ENCODE data around the gene MRPL51. TPM values are rescaled to one million over a fixed set of nuclear protein-coding genes. Genes with fewer than 3 reads are reported as not detected.

Gene MRPL51
- total and polyA plus RNA-seq, 8 donors = 129 to 170 (median 141) TPM

- intact Hi-C loops (cut with DNase I) = no loop called here
- no peaks in the 10 kb centered on the region for H3K9me3 ChIP-seq
- no peaks in the 10 kb centered on the region for H3K4me1 ChIP-seq
- H3K27me3 ChIP-seq = no peaks in the 10 kb centered on the region
- no peak for TF ChIP-seq CTCF (IDR thresholded peaks at IDR 0.05)
- H3K4me3 ChIP-seq = no peak overlapping the region
- ATAC-seq (no peak), DNase-seq (no peak)
- H3K36me3 ChIP-seq = peaks cover 0 to 23% of the 10 kb centered on the region in 2 donors
- no peak overlapping the region for H3K27ac ChIP-seq
Observed at GRCh38 chr12:6442836-6443235, 50.2 kb downstream of the MRPL51 start.

Other genes starting within 250 kb of the MRPL51 start
- 1 to 10 TPM; 2.0 to 4.2 TPM for gene PLEKHG6, start 182.6 kb downstream of the MRPL51 start, total RNA-seq
- 1 to 10 TPM; 2.7 to 4.1 (median 3.5) TPM for gene PLEKHG6, start 182.6 kb downstream of the MRPL51 start, polyA plus RNA-seq (ENCODE audit: insufficient read length in 6 of 6)
- gene TNFRSF1A, start 151.2 kb downstream of the MRPL51 start, total RNA-seq = 100 to 1,000 TPM; 155 to 211 TPM
- gene TNFRSF1A, start 151.2 kb downstream of the MRPL51 start, polyA plus RNA-seq (ENCODE audit: insufficient read length in 6 of 6) = 100 to 1,000 TPM; 110 to 139 (median 125) TPM
- gene SCNN1A, start 117.7 kb downstream of the MRPL51 start, total RNA-seq = 100 to 1,000 TPM; 196 to 212 TPM
- 1 to 10 TPM; 2.3 to 4.1 (median 3.2) TPM for gene SCNN1A, start 117.7 kb downstream of the MRPL51 start, polyA plus RNA-seq (ENCODE audit: insufficient read length in 6 of 6)
- 100 to 1,000 TPM; 149 to 153 TPM for gene LTBR, start 109.1 kb downstream of the MRPL51 start, total RNA-seq
- 100 to 1,000 TPM in 1 of 6 donors, 10 to 100 TPM in 5; 66.6 to 105 (median 77.5) TPM for gene LTBR, start 109.1 kb downstream of the MRPL51 start, polyA plus RNA-seq (ENCODE audit: insufficient read length in 6 of 6)
- gene CD27, start 48.3 kb downstream of the MRPL51 start, total RNA-seq = 1 to 10 TPM; 1.4 to 1.6 TPM
- gene CD27, start 48.3 kb downstream of the MRPL51 start, polyA plus RNA-seq (ENCODE audit: insufficient read length in 6 of 6) = 1 to 10 TPM; 1.2 to 3.2 (median 2.3) TPM
- gene TAPBPL, start 41.2 kb downstream of the MRPL51 start, total RNA-seq = 10 to 100 TPM; 18.2 to 33.8 TPM
- 10 to 100 TPM; 18.0 to 26.1 (median 19.0) TPM for gene TAPBPL, start 41.2 kb downstream of the MRPL51 start, polyA plus RNA-seq (ENCODE audit: insufficient read length in 6 of 6)
- gene VAMP1, start 22.6 kb downstream of the MRPL51 start, total RNA-seq = 1 to 10 TPM; 6.3 to 9.4 TPM
- gene VAMP1, start 22.6 kb downstream of the MRPL51 start, polyA plus RNA-seq (ENCODE audit: insufficient read length in 6 of 6) = 10 to 100 TPM; 16.2 to 21.6 (median 18.5) TPM
- gene NCAPD2, start 840 bp upstream of the MRPL51 start, total RNA-seq = 10 to 100 TPM; 23.1 to 29.4 TPM
- 10 to 100 TPM; 55.7 to 95.4 (median 58.5) TPM for gene NCAPD2, start 840 bp upstream of the MRPL51 start, polyA plus RNA-seq (ENCODE audit: insufficient read length in 6 of 6)
- 1,000 to 10,000 TPM; 1,126 to 2,070 TPM for gene GAPDH, start 41.3 kb upstream of the MRPL51 start, total RNA-seq
- 1,000 to 10,000 TPM; 1,473 to 1,774 (median 1,660) TPM for gene GAPDH, start 41.3 kb upstream of the MRPL51 start, polyA plus RNA-seq (ENCODE audit: insufficient read length in 6 of 6)
- 10 to 100 TPM; 15.2 to 27.9 TPM for gene IFFO1, start 62.8 kb upstream of the MRPL51 start, total RNA-seq
- 10 to 100 TPM; 14.5 to 24.7 (median 18.6) TPM for gene IFFO1, start 62.8 kb upstream of the MRPL51 start, polyA plus RNA-seq (ENCODE audit: insufficient read length in 6 of 6)
- 10 to 100 TPM; 23.4 to 48.1 TPM for gene NOP2, start 75.0 kb upstream of the MRPL51 start, total RNA-seq
- gene NOP2, start 75.0 kb upstream of the MRPL51 start, polyA plus RNA-seq (ENCODE audit: insufficient read length in 6 of 6) = 10 to 100 TPM; 20.6 to 39.2 (median 27.2) TPM
- gene CHD4, start 114.1 kb upstream of the MRPL51 start, total RNA-seq = 100 to 1,000 TPM; 159 to 171 TPM
- 100 to 1,000 TPM; 200 to 252 (median 234) TPM for gene CHD4, start 114.1 kb upstream of the MRPL51 start, polyA plus RNA-seq (ENCODE audit: insufficient read length in 6 of 6)
- 1 to 10 TPM; 1.5 to 2.0 TPM for gene LPAR5, start 142.7 kb upstream of the MRPL51 start, total RNA-seq
- 1 to 10 TPM; 1.1 to 1.8 (median 1.4) TPM for gene LPAR5, start 142.7 kb upstream of the MRPL51 start, polyA plus RNA-seq (ENCODE audit: insufficient read length in 6 of 6)
- 1 to 10 TPM; 4.9 to 6.3 TPM for gene ACRBP, start 154.2 kb upstream of the MRPL51 start, total RNA-seq
- 1 to 10 TPM; 5.4 to 8.2 (median 6.4) TPM for gene ACRBP, start 154.2 kb upstream of the MRPL51 start, polyA plus RNA-seq (ENCODE audit: insufficient read length in 6 of 6)
- gene ING4, start 169.9 kb upstream of the MRPL51 start, total RNA-seq = 10 to 100 TPM; 23.1 to 38.0 TPM
- gene ING4, start 169.9 kb upstream of the MRPL51 start, polyA plus RNA-seq (ENCODE audit: insufficient read length in 6 of 6) = 100 to 1,000 TPM in 4 of 6 donors, 10 to 100 TPM in 2; 88.3 to 113 (median 101) TPM
- 10 to 100 TPM; 39.3 to 55.0 TPM for gene ZNF384, start 196.1 kb upstream of the MRPL51 start, total RNA-seq
- gene ZNF384, start 196.1 kb upstream of the MRPL51 start, polyA plus RNA-seq (ENCODE audit: insufficient read length in 6 of 6) = 10 to 100 TPM; 86.7 to 97.9 (median 90.2) TPM
- under 1 TPM; 0.18 to 0.44 TPM for gene PIANP, start 207.6 kb upstream of the MRPL51 start, total RNA-seq
- 1 to 10 TPM; 5.5 to 8.0 (median 6.1) TPM for gene PIANP, start 207.6 kb upstream of the MRPL51 start, polyA plus RNA-seq (ENCODE audit: insufficient read length in 6 of 6)
- gene COPS7A, start 230.8 kb upstream of the MRPL51 start, total RNA-seq = 10 to 100 TPM; 66.0 to 67.5 TPM
- 10 to 100 TPM; 51.4 to 55.0 (median 53.3) TPM for gene COPS7A, start 230.8 kb upstream of the MRPL51 start, polyA plus RNA-seq (ENCODE audit: insufficient read length in 6 of 6)

Data from left lung (tissue), 10 donors.